ENCODE data around the gene NFATC3.

- TF ChIP-seq CTCF (IDR thresholded peaks at IDR 0.05 in 8 of 11, conservative IDR thresholded peaks at IDR 0.05 in 3 of 11) (no peak), POLR2A (IDR thresholded peaks at IDR 0.05) (no peak), POLR2AphosphoS5 (IDR thresholded peaks at IDR 0.05) (no peak)
These were observed 142.8 kb downstream of the NFATC3 start for GRCh38 chr16:68227850-68228553.

Data from spleen (tissue), 7 donors.